Tibial artery (tissue), 4 donors: ENCODE data around the gene MRPL4.

Source experiments
- DNase-seq, 2 donors: peaks; one replicate each; pipeline ENCODE4 v3.0.0-alpha.2; 2019
- H3K27ac ChIP-seq, 2 donors: fragments of 200-600 bp; sonication (generic) in 1 of 2; 1 replicate in 1 of 2; 2 replicates in 1 of 2; pipeline ENCODE4 v1.5.1; 2018 to 2019; ENCODE audit warnings: mild to moderate bottlenecking in 1 of 2
- H3K27me3 ChIP-seq, 2 donors: fragments of 200-600 bp; sonication (generic) in 1 of 2; one replicate each; pipeline versions ENCODE4 v1.5.1 to v1.6.0; 2016 to 2019
- H3K36me3 ChIP-seq, 3 donors: fragments of 200-600 bp; sonication (generic) in 2 of 3; one replicate each; pipeline ENCODE4 v1.5.1; 2016 to 2019; ENCODE audit warnings: mild to moderate bottlenecking in 2 of 3
- H3K4me1 ChIP-seq, 4 donors: fragments of 200-600 bp; sonication (generic) in 2 of 4; 1 replicate in 3 of 4; 2 replicates in 1 of 4; pipeline ENCODE4 v1.5.1; 2016 to 2019
- H3K4me3 ChIP-seq, 2 donors: fragments of 200-600 bp; sonication (generic) in 1 of 2; 1 replicate in 1 of 2; 2 replicates in 1 of 2; pipeline ENCODE4 v1.5.1; 2018 to 2019; ENCODE audit warnings: mild to moderate bottlenecking in 2 of 2
- H3K9me3 ChIP-seq, 3 donors: fragments of 200-600 bp; sonication (generic) in 1 of 3; one replicate each; pipeline ENCODE4 v1.5.1; 2016 to 2019
- CTCF ChIP-seq, 2 experiments: fragments of 200-600 bp in 1 of 2; fragments of 450-650 bp in 1 of 2; IDR thresholded peaks; one replicate each; pipeline ENCODE4 v1.5.1; 2017 to 2019; ENCODE audit warnings: antibody characterized with exemption in 2 of 2, mild to moderate bottlenecking in 1 of 2, moderate library complexity in 1 of 2
- intact Hi-C: fragments of 100-400 bp; cut with DNase I; formaldehyde crosslinking; loops from one replicate; pipeline ENCODE4 v1.15.0; 2023; ENCODE audit warnings: low total_unique reads

MRPL4 gene

GRCh38 chr19:10259162-10259905, 7.3 kb downstream of the MRPL4 start:
- Histone ChIP-seq H3K4me1 (no peaks in the 10 kb centered on the region), H3K9me3 (no peaks in the 10 kb centered on the region), H3K4me3 (no peak overlapping the region), H3K36me3 (peaks cover 21 to 52% (median 44%) of the 10 kb centered on the region in 3 donors), H3K27me3 (no peaks in the 10 kb centered on the region), H3K27ac (no peak overlapping the region)
- intact Hi-C loops = no loop called here
- TF ChIP-seq CTCF (IDR thresholded peaks at IDR 0.05) = peak; percentile 43 to 48
- peak; percentile 85 to 88 for DNase-seq

DNA sequence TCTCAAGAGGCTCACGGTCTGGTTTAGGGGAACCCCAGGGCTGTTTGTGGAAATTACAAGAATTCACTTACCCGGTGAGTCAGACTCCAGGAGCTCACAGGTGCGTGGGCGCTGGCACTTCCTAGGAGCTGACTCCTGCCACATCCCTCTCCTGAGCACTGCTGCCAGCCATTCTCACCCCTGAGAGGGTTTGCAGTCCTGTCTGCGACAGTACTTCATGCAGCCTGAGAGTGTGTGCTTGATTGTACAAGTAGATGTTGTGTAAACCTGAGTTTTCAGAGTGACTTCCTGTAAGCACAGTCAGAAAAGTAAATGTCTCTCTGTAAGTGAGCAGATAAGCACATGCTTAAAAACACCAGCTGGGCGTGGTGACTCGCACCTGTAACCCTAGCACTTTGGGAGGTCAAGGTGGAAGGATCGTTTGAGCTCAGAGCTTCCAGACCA, 8.1 kb downstream of the MRPL4 start:
- Histone ChIP-seq H3K4me1 (no peaks in the 10 kb centered on the region), H3K4me3 (no peak overlapping the region), H3K27me3 (no peaks in the 10 kb centered on the region), H3K9me3 (no peaks in the 10 kb centered on the region), H3K36me3 (peaks cover 21 to 44% (median 36%) of the 10 kb centered on the region in 3 donors), H3K27ac (no peak overlapping the region)
- no peak for TF ChIP-seq CTCF (IDR thresholded peaks at IDR 0.05)
- intact Hi-C loops = no loop called here
- no peak for DNase-seq

- Histone ChIP-seq H3K27me3 (peaks cover 0 to 5% of the 10 kb centered on the region in 2 donors), H3K9me3 (no peaks in the 10 kb centered on the region), H3K4me3 (no peak overlapping the region), H3K4me1 (no peaks in the 10 kb centered on the region), H3K27ac (no peak overlapping the region), H3K36me3 (peaks cover 9 to 18% (median 11%) of the 10 kb centered on the region in 3 donors)
- intact Hi-C loops = no loop called here
- no peak for TF ChIP-seq CTCF (IDR thresholded peaks at IDR 0.05)
- no peak for DNase-seq
These were observed 10.8 kb downstream of the MRPL4 start for GRCh38 chr19:10262771-10263170.

GRCh38 chr19:10266706-10267105, 14.7 kb downstream of the MRPL4 start:
- no peak for TF ChIP-seq CTCF (IDR thresholded peaks at IDR 0.05)
- peaks cover 0 to 20% (median 18%) of the 10 kb centered on the region in 4 donors for H3K4me1 ChIP-seq
- peaks cover 0 to 38% of the 10 kb centered on the region in 2 donors for H3K27me3 ChIP-seq
- no peak overlapping the region for H3K4me3 ChIP-seq
- H3K36me3 ChIP-seq = no peaks in the 10 kb centered on the region
- intact Hi-C loops = no loop called here
- DNase-seq = no peak
- H3K27ac ChIP-seq = no peak overlapping the region
- H3K9me3 ChIP-seq = no peaks in the 10 kb centered on the region

GRCh38 chr19:10268071-10268470, 16.1 kb downstream of the MRPL4 start:
- H3K27ac ChIP-seq = no peak overlapping the region
- intact Hi-C loops = loop anchor here (2.0 kb wide), 1 partner anchor 121 kb away; no protein-coding TSS in a partner anchor
- H3K36me3 ChIP-seq = no peaks in the 10 kb centered on the region
- peaks cover 0 to 20% (median 18%) of the 10 kb centered on the region in 4 donors for H3K4me1 ChIP-seq
- DNase-seq = peak in 1 of 2 donors; percentile 52
- H3K9me3 ChIP-seq = no peaks in the 10 kb centered on the region
- H3K4me3 ChIP-seq = no peak overlapping the region
- peaks cover 0 to 42% of the 10 kb centered on the region in 2 donors for H3K27me3 ChIP-seq
- TF ChIP-seq CTCF (IDR thresholded peaks at IDR 0.05) = no peak
